HEK293 (cell line): ENCODE measurements around the gene SYT14.

ENCODE experiments used
- BCL11A ChIP-seq: fragments of 450-650 bp; formaldehyde crosslinking; IDR thresholded peaks from 2 replicates; pipeline ENCODE4 v1.5.1; 2016; ENCODE audit warnings: low read depth, missing biosample characterization, missing genetic modification characterization
- CTCF ChIP-seq: fragments of 450-650 bp; formaldehyde crosslinking; IDR thresholded peaks from 2 replicates; pipeline ENCODE4 v1.5.1; 2016; ENCODE audit warnings: missing biosample characterization, missing genetic modification characterization
- TCF7L2 ChIP-seq: IDR thresholded peaks from 2 replicates; pipeline ENCODE4 v1.6.1; 2011; ENCODE audit warnings: low read depth, mild to moderate bottlenecking, inconsistent platforms, low read length, moderate library complexity, borderline replicate concordance
- ZFP3 ChIP-seq: fragments of 450-650 bp; formaldehyde crosslinking; IDR thresholded peaks from 2 replicates; pipeline ENCODE4 v1.5.1; 2016; ENCODE audit warnings: low read depth, missing biosample characterization, missing genetic modification characterization
- ZNF184 ChIP-seq: fragments of 450-650 bp; IDR thresholded peaks from 2 replicates; pipeline ENCODE4 v1.5.1; 2018; ENCODE audit warnings: missing biosample characterization, mild to moderate bottlenecking, missing genetic modification characterization
- ZNF416 ChIP-seq: fragments of 450-650 bp; formaldehyde crosslinking; IDR thresholded peaks from 2 replicates; pipeline ENCODE4 v1.5.1; 2016; ENCODE audit warnings: missing biosample characterization, missing genetic modification characterization
- ZNF580 ChIP-seq: fragments of 450-650 bp; formaldehyde crosslinking; IDR thresholded peaks from 2 replicates; pipeline ENCODE4 v1.5.1; 2016; ENCODE audit warnings: missing biosample characterization, missing genetic modification characterization
- ZNF707 ChIP-seq: fragments of 450-650 bp; formaldehyde crosslinking; IDR thresholded peaks from 2 replicates; pipeline ENCODE4 v1.5.1; 2016; ENCODE audit warnings: missing biosample characterization, missing genetic modification characterization

GRCh38 chr1:209985002-209985401 lies 47.0 kb downstream of the SYT14 start:
- no peak for TF ChIP-seq ZNF707 (tag by site-specific recombination)
- no peak for TF ChIP-seq ZNF184 (tag by site-specific recombination)
- TF ChIP-seq TCF7L2, result no peak
- TF ChIP-seq ZNF416, result no peak
- no peak for TF ChIP-seq BCL11A (tag by site-specific recombination)
- TF ChIP-seq CTCF (tag by site-specific recombination), result no peak
- TF ChIP-seq ZFP3, result no peak
- TF ChIP-seq ZNF580, result no peak
